Transverse colon (tissue), 4 donors: ENCODE measurements around the gene DDX55. TPM values are rescaled to one million over a fixed set of nuclear protein-coding genes. Genes with fewer than 3 reads are reported as not detected.

Source experiments
- DNase-seq: peaks from one replicate; pipeline ENCODE4 v3.0.0-alpha.2; 2019
- H3K27ac ChIP-seq, 4 donors: fragments of 200-600 bp; sonication (generic); 2 replicates each; pipeline ENCODE4 v1.5.1; 2016 to 2018; ENCODE audit warnings: inconsistent platforms in 4 of 4
- H3K27me3 ChIP-seq: fragments of 200-600 bp; sonication (generic); 2 replicates; pipeline ENCODE4 v1.5.1; 2017; ENCODE audit warnings: inconsistent platforms
- H3K36me3 ChIP-seq, 4 donors: fragments of 200-600 bp; sonication (generic); 2 replicates each; pipeline ENCODE4 v1.5.1; 2017 to 2019; ENCODE audit warnings: inconsistent platforms in 4 of 4
- H3K4me1 ChIP-seq, 4 donors: fragments of 200-600 bp; sonication (generic); 2 replicates each; pipeline ENCODE4 v1.5.1; 2017 to 2020; ENCODE audit warnings: inconsistent platforms in 4 of 4
- H3K4me3 ChIP-seq, 4 donors: fragments of 200-600 bp; sonication (generic); 1 replicate in 1 of 4; 2 replicates in 3 of 4; pipeline versions ENCODE4 v1.5.1 to v1.6.1; 2017 to 2019; ENCODE audit warnings: inconsistent platforms in 4 of 4
- H3K9me3 ChIP-seq, 2 donors: fragments of 200-600 bp; sonication (generic); 2 replicates each; pipeline ENCODE4 v1.5.1; 2017 to 2019; ENCODE audit warnings: inconsistent platforms in 2 of 2
- CTCF ChIP-seq, 5 experiments: fragments of 200-600 bp in 3 of 5; fragments of 450-650 bp in 2 of 5; sonication (generic) in 3 of 5; IDR thresholded peaks; 1 replicate in 2 of 5; 2 replicates in 3 of 5; pipeline ENCODE4 v1.5.1; 2016 to 2017; ENCODE audit warnings: antibody characterized with exemption in 5 of 5, inconsistent platforms in 3 of 5, mild to moderate bottlenecking in 2 of 5, moderate library complexity in 1 of 5
- EP300 ChIP-seq: sonication (generic); formaldehyde crosslinking; IDR thresholded peaks from one replicate; pipeline ENCODE4 v1.6.1; 2017; ENCODE audit warnings: antibody characterized with exemption, low read depth
- POLR2A ChIP-seq: fragments of 450-650 bp; IDR thresholded peaks from one replicate; pipeline ENCODE4 v1.6.1; 2016; ENCODE audit warnings: antibody characterized with exemption, mild to moderate bottlenecking, moderate library complexity
- POLR2AphosphoS5 ChIP-seq, 3 donors: sonication (generic); formaldehyde crosslinking; IDR thresholded peaks; one replicate each; pipeline ENCODE4 v1.6.1; 2016; ENCODE audit warnings: antibody characterized with exemption in 3 of 3
- WGBS, 2 donors: methylation state at CpG; one replicate each; pipeline ENCODE4 v1.1.5; 2018; ENCODE audit warnings: low coverage in 1 of 2; 5-methylcytosine and 5-hydroxymethylcytosine counted together
- in situ Hi-C, 4 donors: fragments of 200-750 bp; cut with MboI; loops; one replicate each; pipeline versions ENCODE4 v1.15.0 to v1.15.1; 2017; ENCODE audit warnings: low sequenced_read_pairs in 3 of 4, low pct_ligation_motif_present in 1 of 4, low pct_unique_long_range_greater_than_20kb in 1 of 4
- intact Hi-C: fragments of 100-400 bp; cut with DNase I; formaldehyde crosslinking; loops from one replicate; pipeline ENCODE4 v1.15.1; 2023; ENCODE audit warnings: low total_unique reads
- total RNA-seq, 4 donors: library from RNA; depleted of rRNA; stranded (reverse); fragments of >200 nt; gene quantifications; one replicate each; pipeline ENCODE4 v1.1.0, GENCODE V29; 2016

Gene DDX55
- total RNA-seq, 4 donors from 2014 or later: 14.2 to 35.2 (median 25.1) TPM

GRCh38 chr12:123645380-123645779 lies 43.5 kb downstream of the DDX55 start:
- DNase-seq: no peak
- H3K9me3 ChIP-seq: no peaks in the 10 kb centered on the region
- intact Hi-C loops (no loop called here), in situ Hi-C loops (no loop called here)
- peaks cover 0 to 32% (median 13%) of the 10 kb centered on the region in 4 donors for H3K36me3 ChIP-seq
- H3K4me1 ChIP-seq: no peaks in the 10 kb centered on the region
- WGBS, 2 donors: 97 to 98% methylated on average over 3 of the region's 3 CpGs
- no peaks in the 10 kb centered on the region for H3K27me3 ChIP-seq
- H3K4me3 ChIP-seq: no peak overlapping the region
- TF ChIP-seq POLR2A (no peak), CTCF (IDR thresholded peaks at IDR 0.05) (no peak), POLR2AphosphoS5 (IDR thresholded peaks at IDR 0.05) (no peak), EP300 (no peak)
- H3K27ac ChIP-seq: no peak overlapping the region

GRCh38 chr12:123645878-123646277 lies 44.0 kb downstream of the DDX55 start:
- no peak for DNase-seq
- Histone ChIP-seq H3K4me1 (no peaks in the 10 kb centered on the region), H3K9me3 (no peaks in the 10 kb centered on the region), H3K4me3 (no peak overlapping the region), H3K36me3 (peaks cover 0 to 35% (median 14%) of the 10 kb centered on the region in 4 donors), H3K27ac (no peak overlapping the region), H3K27me3 (no peaks in the 10 kb centered on the region)
- in situ Hi-C loops (no loop called here), intact Hi-C loops (no loop called here)
- no peak for TF ChIP-seq POLR2AphosphoS5 (IDR thresholded peaks at IDR 0.05)
- no peak for TF ChIP-seq EP300
- WGBS, 2 donors: 79 to 89% methylated on average over 2 to 5 of the region's 5 CpGs

GRCh38 chr12:123648401-123648800 lies 46.5 kb downstream of the DDX55 start:
- no peak overlapping the region for H3K27ac ChIP-seq
- TF ChIP-seq EP300 (no peak), CTCF (IDR thresholded peaks at IDR 0.05) (no peak), POLR2AphosphoS5 (IDR thresholded peaks at IDR 0.05) (no peak), POLR2A (no peak)
- 94% methylated on average over 5 of the region's 5 CpGs for WGBS, 2 donors
- no peaks in the 10 kb centered on the region for H3K4me1 ChIP-seq
- H3K27me3 ChIP-seq: no peaks in the 10 kb centered on the region
- no peaks in the 10 kb centered on the region for H3K9me3 ChIP-seq
- no peak for DNase-seq
- no peak overlapping the region for H3K4me3 ChIP-seq
- in situ Hi-C loops: no loop called here
- intact Hi-C loops: no loop called here
- H3K36me3 ChIP-seq: peaks cover 0 to 50% (median 17%) of the 10 kb centered on the region in 4 donors

GRCh38 chr12:123654129-123654701 lies 52.3 kb downstream of the DDX55 start:
- 84 to 88% methylated on average over 4 of the region's 4 CpGs for WGBS, 2 donors
- Histone ChIP-seq H3K9me3 (no peaks in the 10 kb centered on the region), H3K36me3 (peaks cover 0 to 29% (median 8%) of the 10 kb centered on the region in 4 donors), H3K4me1 (no peaks in the 10 kb centered on the region), H3K27ac (no peak overlapping the region), H3K27me3 (no peaks in the 10 kb centered on the region), H3K4me3 (no peak overlapping the region)
- DNase-seq: no peak
- intact Hi-C loops: no loop called here
- TF ChIP-seq EP300 (no peak), POLR2A (no peak), POLR2AphosphoS5 (IDR thresholded peaks at IDR 0.05) (no peak), CTCF (IDR thresholded peaks at IDR 0.05) (no peak)
- in situ Hi-C loops: no loop called here

- Histone ChIP-seq H3K4me3 (no peak overlapping the region), H3K4me1 (no peaks in the 10 kb centered on the region), H3K27ac (no peak overlapping the region), H3K27me3 (no peaks in the 10 kb centered on the region), H3K9me3 (no peaks in the 10 kb centered on the region), H3K36me3 (peaks cover 0 to 29% (median 8%) of the 10 kb centered on the region in 4 donors)
- peak; percentile 37 for DNase-seq
- TF ChIP-seq POLR2AphosphoS5 (IDR thresholded peaks at IDR 0.05) (no peak), EP300 (no peak), POLR2A (no peak)
- 70 to 77% methylated on average over 3 to 5 of the region's 5 CpGs for WGBS, 2 donors
- intact Hi-C loops: no loop called here
- in situ Hi-C loops: no loop called here
Measured at GRCh38 chr12:123655420-123655819, 53.5 kb downstream of the DDX55 start.
